ENCODE data around the gene FOLR2.

DNA sequence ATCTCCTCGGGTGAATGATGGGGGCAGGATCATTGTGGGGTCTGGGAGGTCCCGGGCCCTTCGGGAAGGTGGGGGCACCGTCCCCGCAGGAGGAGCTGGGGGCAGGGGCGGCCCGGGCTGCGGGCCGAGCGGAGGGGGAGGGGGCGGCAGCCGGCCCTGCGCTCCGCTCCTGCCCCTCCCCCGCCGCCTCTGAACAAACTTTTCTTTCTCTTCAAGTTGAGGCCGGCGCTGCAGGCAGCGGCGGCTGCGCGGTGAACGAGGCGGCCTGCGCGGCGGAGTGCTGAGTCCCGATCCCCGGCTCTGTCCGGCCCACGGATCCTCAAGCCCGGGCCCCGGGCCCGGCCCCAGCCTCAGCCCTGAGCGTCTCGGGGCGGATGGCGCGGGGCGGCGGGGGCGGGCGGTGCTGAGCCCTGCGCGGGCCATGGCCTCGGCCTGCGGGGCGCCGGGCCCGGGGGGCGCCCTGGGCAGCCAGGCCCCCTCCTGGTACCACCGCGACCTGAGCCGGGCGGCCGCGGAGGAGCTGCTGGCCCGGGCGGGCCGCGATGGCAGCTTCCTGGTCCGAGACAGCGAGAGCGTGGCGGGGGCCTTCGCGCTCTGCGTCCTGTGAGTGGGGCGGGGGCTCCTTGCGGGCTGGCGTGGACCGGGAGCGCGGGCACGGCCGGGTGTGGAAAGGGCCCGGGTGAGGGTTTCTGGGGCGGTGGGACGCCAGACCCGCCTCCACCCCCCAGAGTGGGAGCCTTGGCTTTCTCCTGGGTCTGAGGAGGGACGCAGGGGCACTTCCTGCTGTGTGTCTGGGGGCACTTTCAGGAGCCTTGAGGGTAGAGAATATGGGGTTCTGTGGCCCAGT, 8.2 kb downstream of the FOLR2 start, which contains the start of gene INPPL1:
- TF ChIP-seq, protein P1, sequence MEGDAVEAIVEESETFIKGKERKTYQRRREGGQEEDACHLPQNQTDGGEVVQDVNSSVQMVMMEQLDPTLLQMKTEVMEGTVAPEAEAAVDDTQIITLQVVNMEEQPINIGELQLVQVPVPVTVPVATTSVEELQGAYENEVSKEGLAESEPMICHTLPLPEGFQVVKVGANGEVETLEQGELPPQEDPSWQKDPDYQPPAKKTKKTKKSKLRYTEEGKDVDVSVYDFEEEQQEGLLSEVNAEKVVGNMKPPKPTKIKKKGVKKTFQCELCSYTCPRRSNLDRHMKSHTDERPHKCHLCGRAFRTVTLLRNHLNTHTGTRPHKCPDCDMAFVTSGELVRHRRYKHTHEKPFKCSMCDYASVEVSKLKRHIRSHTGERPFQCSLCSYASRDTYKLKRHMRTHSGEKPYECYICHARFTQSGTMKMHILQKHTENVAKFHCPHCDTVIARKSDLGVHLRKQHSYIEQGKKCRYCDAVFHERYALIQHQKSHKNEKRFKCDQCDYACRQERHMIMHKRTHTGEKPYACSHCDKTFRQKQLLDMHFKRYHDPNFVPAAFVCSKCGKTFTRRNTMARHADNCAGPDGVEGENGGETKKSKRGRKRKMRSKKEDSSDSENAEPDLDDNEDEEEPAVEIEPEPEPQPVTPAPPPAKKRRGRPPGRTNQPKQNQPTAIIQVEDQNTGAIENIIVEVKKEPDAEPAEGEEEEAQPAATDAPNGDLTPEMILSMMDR (IDR thresholded peaks at IDR 0.05; ENCODE audit: low read depth, low read length, missing input control): no peak
- TF ChIP-seq, protein P2, sequence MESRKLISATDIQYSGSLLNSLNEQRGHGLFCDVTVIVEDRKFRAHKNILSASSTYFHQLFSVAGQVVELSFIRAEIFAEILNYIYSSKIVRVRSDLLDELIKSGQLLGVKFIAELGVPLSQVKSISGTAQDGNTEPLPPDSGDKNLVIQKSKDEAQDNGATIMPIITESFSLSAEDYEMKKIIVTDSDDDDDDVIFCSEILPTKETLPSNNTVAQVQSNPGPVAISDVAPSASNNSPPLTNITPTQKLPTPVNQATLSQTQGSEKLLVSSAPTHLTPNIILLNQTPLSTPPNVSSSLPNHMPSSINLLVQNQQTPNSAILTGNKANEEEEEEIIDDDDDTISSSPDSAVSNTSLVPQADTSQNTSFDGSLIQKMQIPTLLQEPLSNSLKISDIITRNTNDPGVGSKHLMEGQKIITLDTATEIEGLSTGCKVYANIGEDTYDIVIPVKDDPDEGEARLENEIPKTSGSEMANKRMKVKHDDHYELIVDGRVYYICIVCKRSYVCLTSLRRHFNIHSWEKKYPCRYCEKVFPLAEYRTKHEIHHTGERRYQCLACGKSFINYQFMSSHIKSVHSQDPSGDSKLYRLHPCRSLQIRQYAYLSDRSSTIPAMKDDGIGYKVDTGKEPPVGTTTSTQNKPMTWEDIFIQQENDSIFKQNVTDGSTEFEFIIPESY (IDR thresholded peaks at IDR 0.05): no peak
- TF ChIP-seq HNF4G (IDR thresholded peaks at IDR 0.05) (no peak), GABPA (IDR thresholded peaks at IDR 0.05 in 1 of 2, conservative IDR thresholded peaks at IDR 0.05 in 1 of 2) (no peak)
- TF ChIP-seq, protein P3, sequence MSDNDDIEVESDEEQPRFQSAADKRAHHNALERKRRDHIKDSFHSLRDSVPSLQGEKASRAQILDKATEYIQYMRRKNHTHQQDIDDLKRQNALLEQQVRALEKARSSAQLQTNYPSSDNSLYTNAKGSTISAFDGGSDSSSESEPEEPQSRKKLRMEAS (IDR thresholded peaks at IDR 0.05): no peak
